Astrocyte (in vitro differentiated cells and primary cell): ENCODE data around the gene GTPBP6. TPM values are rescaled to one million over a fixed set of nuclear protein-coding genes. Genes with fewer than 3 reads are reported as not detected.
"Not testable (repeated sequence)": the region's sequence is repeated elsewhere in the genome, so short reads cannot be mapped to it uniquely, and the experiment has no call there.

Experiments
- DNase-seq: peaks from one replicate; pipeline ENCODE4 v3.0.0-alpha.2; 2010; ENCODE audit warnings: low read depth
- FAIRE-seq: peaks from 2 replicates; lab custom pipeline; 2011; peaks lifted over from hg19 to GRCh38; lab: Jason Lieb, UNC
- H2AFZ ChIP-seq: 2 replicates; pipeline ENCODE4 v1.6.0; 2012; ENCODE audit warnings: low read depth, low read length, inconsistent platforms
- H3K27ac ChIP-seq: 2 replicates; pipeline ENCODE4 v1.5.1; 2011; ENCODE audit warnings: low read depth, low read length, inconsistent platforms
- H3K27me3 ChIP-seq: 2 replicates; pipeline ENCODE4 v1.6.0; 2011; ENCODE audit warnings: low read length, inconsistent platforms; ENCODE audit not compliant: insufficient read depth
- H3K36me3 ChIP-seq: 2 replicates; pipeline ENCODE4 v1.5.1; 2011; ENCODE audit warnings: low read length, inconsistent platforms; ENCODE audit not compliant: insufficient read depth
- H3K4me1 ChIP-seq: 2 replicates; pipeline ENCODE4 v1.5.1; 2011; ENCODE audit warnings: low read length, inconsistent platforms; ENCODE audit not compliant: insufficient read depth
- H3K4me2 ChIP-seq: 2 replicates; pipeline ENCODE4 v1.6.0; 2012; ENCODE audit warnings: low read length, inconsistent platforms
- H3K4me3 ChIP-seq: 2 replicates; pipeline ENCODE4 v1.5.1; 2011; ENCODE audit warnings: low read depth, mild to moderate bottlenecking, low read length, inconsistent platforms; ENCODE audit not compliant: insufficient read depth
- H3K79me2 ChIP-seq: 2 replicates; pipeline ENCODE4 v1.6.0; 2012; ENCODE audit warnings: mild to moderate bottlenecking, low read length, inconsistent platforms; ENCODE audit not compliant: insufficient read depth
- H3K9ac ChIP-seq: 2 replicates; pipeline ENCODE4 v1.6.0; 2012; ENCODE audit warnings: mild to moderate bottlenecking, low read length, inconsistent platforms
- H3K9me3 ChIP-seq: 2 replicates; pipeline ENCODE4 v1.5.1; 2012; ENCODE audit warnings: low read depth, mild to moderate bottlenecking, low read length, inconsistent platforms; ENCODE audit not compliant: insufficient read depth
- H4K20me1 ChIP-seq: 2 replicates; pipeline ENCODE4 v1.6.0; 2012; ENCODE audit warnings: low read length, inconsistent platforms; ENCODE audit not compliant: insufficient read depth
- H3K27ac Mint-ChIP-seq: one replicate; pipeline ENCODE4 v1.8.0; 2021; ENCODE audit warnings: mild to moderate bottlenecking, mixed read lengths; ENCODE audit not compliant: unreplicated experiment
- H3K27me3 Mint-ChIP-seq: one replicate; pipeline ENCODE4 v1.8.0; 2021; ENCODE audit warnings: low read depth, mixed read lengths; ENCODE audit not compliant: unreplicated experiment
- H3K36me3 Mint-ChIP-seq: one replicate; pipeline ENCODE4 v1.8.0; 2021; ENCODE audit warnings: low read depth, mixed read lengths; ENCODE audit not compliant: unreplicated experiment
- H3K4me1 Mint-ChIP-seq: one replicate; pipeline ENCODE4 v1.8.0; 2021; ENCODE audit warnings: low read depth, mixed read lengths; ENCODE audit not compliant: unreplicated experiment
- H3K4me3 Mint-ChIP-seq: one replicate; pipeline ENCODE4 v1.8.0; 2021; ENCODE audit warnings: mild to moderate bottlenecking, moderate library complexity, mixed read lengths; ENCODE audit not compliant: unreplicated experiment
- H3K9me3 Mint-ChIP-seq: one replicate; pipeline ENCODE4 v1.8.0; 2021; ENCODE audit warnings: mild to moderate bottlenecking, mixed read lengths; ENCODE audit not compliant: unreplicated experiment
- CTCF ChIP-seq: IDR thresholded peaks from 2 replicates; pipeline ENCODE4 v1.5.1; 2011; ENCODE audit warnings: low read depth, mild to moderate bottlenecking, inconsistent platforms, low read length, moderate library complexity; ENCODE audit not compliant: insufficient read depth
- EZH2 ChIP-seq: IDR thresholded peaks from 2 replicates; pipeline ENCODE4 v1.6.1; 2012; ENCODE audit warnings: mild to moderate bottlenecking, low read length, inconsistent platforms; ENCODE audit not compliant: insufficient read depth
- total RNA-seq: library from RNA; stranded (reverse); gene quantifications from 2 replicates; pipeline ENCODE4 v1.2.1, GENCODE V29; 2021

The GTPBP6 gene
- total RNA-seq, 1 donor from 2014 or later, result 30.5 TPM

- no peak overlapping the region for H2AFZ ChIP-seq
- no peak overlapping the region for H3K27ac Mint-ChIP-seq
- no peak overlapping the region for H3K27ac ChIP-seq
- H3K79me2 ChIP-seq, result no peaks in the 10 kb centered on the region
- H3K4me3 Mint-ChIP-seq, result no peak overlapping the region
- H3K27me3 Mint-ChIP-seq, result no peaks in the 10 kb centered on the region
- TF ChIP-seq EZH2 (no peak), CTCF (no peak)
- no peaks in the 10 kb centered on the region for H4K20me1 ChIP-seq
- peaks cover 3% of the 10 kb centered on the region for H3K4me1 ChIP-seq
- no peaks in the 10 kb centered on the region for H3K9me3 Mint-ChIP-seq
- no peaks in the 10 kb centered on the region for H3K9me3 ChIP-seq
- peaks cover 3% of the 10 kb centered on the region for H3K4me1 Mint-ChIP-seq
- H3K4me3 ChIP-seq, result no peak overlapping the region
- DNase-seq (no peak), FAIRE-seq (no peak)
- H3K9ac ChIP-seq, result no peak overlapping the region
- no peaks in the 10 kb centered on the region for H3K36me3 ChIP-seq
- no peak overlapping the region for H3K4me2 ChIP-seq
- H3K27me3 ChIP-seq, result no peaks in the 10 kb centered on the region
- no peaks in the 10 kb centered on the region for H3K36me3 Mint-ChIP-seq
Measured at GRCh38 chrX:265502-265901, 53.1 kb downstream of the GTPBP6 start.

- DNase-seq, result no peak
- no peaks in the 10 kb centered on the region for H3K9me3 Mint-ChIP-seq
- Histone ChIP-seq H3K27ac (no peak overlapping the region), H3K36me3 (no peaks in the 10 kb centered on the region), H3K79me2 (no peaks in the 10 kb centered on the region), H4K20me1 (no peaks in the 10 kb centered on the region), H3K4me3 (no peak overlapping the region), H3K4me2 (no peak overlapping the region), H3K9me3 (no peaks in the 10 kb centered on the region), H2AFZ (no peak overlapping the region), H3K27me3 (no peaks in the 10 kb centered on the region), H3K4me1 (peaks cover 3% of the 10 kb centered on the region), H3K9ac (no peak overlapping the region)
- H3K4me3 Mint-ChIP-seq, result no peak overlapping the region
- H3K27ac Mint-ChIP-seq, result no peak overlapping the region
- TF ChIP-seq CTCF, result no peak
- no peak for TF ChIP-seq EZH2
- no peak for FAIRE-seq
- peaks cover 3% of the 10 kb centered on the region for H3K4me1 Mint-ChIP-seq
- no peaks in the 10 kb centered on the region for H3K36me3 Mint-ChIP-seq
- peaks cover 1% of the 10 kb centered on the region for H3K27me3 Mint-ChIP-seq
Measured at GRCh38 chrX:264634-265455, 53.8 kb downstream of the GTPBP6 start.

- not testable (repeated sequence) for H3K27me3 Mint-ChIP-seq, H3K9ac ChIP-seq, FAIRE-seq, H4K20me1 ChIP-seq, H2AFZ ChIP-seq, H3K9me3 ChIP-seq, H3K4me1 ChIP-seq, H3K36me3 ChIP-seq, H3K27ac Mint-ChIP-seq, H3K36me3 Mint-ChIP-seq, H3K27me3 ChIP-seq, DNase-seq, H3K4me1 Mint-ChIP-seq, H3K4me2 ChIP-seq, H3K4me3 Mint-ChIP-seq, H3K4me3 ChIP-seq, H3K9me3 Mint-ChIP-seq, H3K27ac ChIP-seq, H3K79me2 ChIP-seq
Measured at GRCh38 chrX:264006-264405, 54.6 kb downstream of the GTPBP6 start.
